HEK293 (cell line): ENCODE measurements around the gene PRELID2.

Experiments used
- CTCF ChIA-PET: fragments of 350-600 bp; formaldehyde crosslinking; extraction: SDS; loops from one replicate; lab custom pipeline; 2021; ENCODE audit warnings: antibody characterized with exemption; lab: Yijun Ruan, JAX
- POLR2A ChIA-PET: fragments of 300-600 bp; formaldehyde crosslinking; extraction: SDS; loops from one replicate; lab custom pipeline; 2020; ENCODE audit warnings: antibody characterized with exemption, inconsistent platforms; lab: Yijun Ruan, JAX
- H3K27ac ChIP-seq: fragments of 200-500 bp; sonication (Bioruptor generic); 2 replicates; pipeline ENCODE4 v1.5.1; 2014; ENCODE audit warnings: low read depth, low read length, control low read depth, inconsistent platforms; ENCODE audit errors: extremely low read depth
- H3K36me3 ChIP-seq, 2 experiments: fragments of 200-500 bp in 1 of 2; sonication (Bioruptor generic) in 1 of 2; 1 replicate in 1 of 2; 2 replicates in 1 of 2; pipeline ENCODE4 v1.5.1; 2014 to 2017; ENCODE audit warnings: inconsistent platforms in 2 of 2, low read length in 2 of 2; ENCODE audit not compliant: control insufficient read depth in 2 of 2, insufficient read depth in 1 of 2
- H3K4me1 ChIP-seq: fragments of 200-500 bp; sonication (Bioruptor generic); 2 replicates; pipeline ENCODE4 v1.5.1; 2014; ENCODE audit warnings: mild to moderate bottlenecking, low read length, inconsistent platforms; ENCODE audit not compliant: control insufficient read depth, insufficient read depth
- H3K4me3 ChIP-seq: 2 replicates; pipeline ENCODE4 v1.5.1; 2011; ENCODE audit warnings: low read depth, mild to moderate bottlenecking, control low read depth, low read length, moderate library complexity
- H3K9me3 ChIP-seq: fragments of 200-500 bp; sonication (Bioruptor generic); 2 replicates; pipeline ENCODE4 v1.5.1; 2014; ENCODE audit warnings: low read depth, low read length, inconsistent platforms; ENCODE audit not compliant: control insufficient read depth, insufficient read depth
- GLIS1 ChIP-seq: fragments of 450-650 bp; formaldehyde crosslinking; IDR thresholded peaks from 2 replicates; pipeline ENCODE4 v1.5.1; 2016; ENCODE audit warnings: missing biosample characterization, missing genetic modification characterization
- HOXD13 ChIP-seq: sonication (generic); formaldehyde crosslinking; IDR thresholded peaks from 2 replicates; pipeline ENCODE4 v1.8.0; 2022; ENCODE audit warnings: missing genetic modification reagents, borderline replicate concordance
- KLF9 ChIP-seq: fragments of 450-650 bp; formaldehyde crosslinking; IDR thresholded peaks from 2 replicates; pipeline ENCODE4 v1.5.1; 2016; ENCODE audit warnings: missing biosample characterization, missing genetic modification characterization, low read depth
- YY1 ChIP-seq: fragments of 450-650 bp; formaldehyde crosslinking; IDR thresholded peaks from 2 replicates; pipeline ENCODE4 v1.5.1; 2018; ENCODE audit warnings: missing biosample characterization, missing genetic modification characterization
- ZBTB20 ChIP-seq: fragments of 450-650 bp; formaldehyde crosslinking; IDR thresholded peaks from 2 replicates; pipeline ENCODE4 v1.5.1; 2016; ENCODE audit warnings: missing biosample characterization, missing genetic modification characterization
- ZBTB21 ChIP-seq: fragments of 450-650 bp; formaldehyde crosslinking; IDR thresholded peaks from 2 replicates; pipeline ENCODE4 v1.5.1; 2017; ENCODE audit warnings: missing biosample characterization, missing genetic modification characterization
- ZEB2 ChIP-seq: fragments of 450-650 bp; formaldehyde crosslinking; IDR thresholded peaks from 2 replicates; pipeline ENCODE4 v1.5.1; 2016; ENCODE audit warnings: missing biosample characterization, missing genetic modification characterization
- ZFP3 ChIP-seq: fragments of 450-650 bp; formaldehyde crosslinking; IDR thresholded peaks from 2 replicates; pipeline ENCODE4 v1.5.1; 2016; ENCODE audit warnings: low read depth, missing biosample characterization, missing genetic modification characterization
- ZFP37 ChIP-seq: fragments of 450-650 bp; formaldehyde crosslinking; IDR thresholded peaks from 2 replicates; pipeline ENCODE4 v1.5.1; 2016; ENCODE audit warnings: missing biosample characterization, missing genetic modification characterization
- ZIC2 ChIP-seq: fragments of 450-650 bp; formaldehyde crosslinking; IDR thresholded peaks from 2 replicates; pipeline ENCODE4 v1.5.1; 2016; ENCODE audit warnings: missing biosample characterization, missing genetic modification characterization
- ZNF146 ChIP-seq: fragments of 450-650 bp; formaldehyde crosslinking; IDR thresholded peaks from 2 replicates; pipeline ENCODE4 v1.5.1; 2016; ENCODE audit warnings: missing biosample characterization, missing genetic modification characterization
- ZNF239 ChIP-seq: fragments of 450-650 bp; formaldehyde crosslinking; IDR thresholded peaks from 2 replicates; pipeline ENCODE4 v1.5.1; 2016; ENCODE audit warnings: missing biosample characterization, missing genetic modification characterization
- ZNF423 ChIP-seq: fragments of 450-650 bp; formaldehyde crosslinking; IDR thresholded peaks from 2 replicates; pipeline ENCODE4 v1.5.1; 2016; ENCODE audit warnings: missing biosample characterization, missing genetic modification characterization
- ZNF473 ChIP-seq: fragments of 450-650 bp; formaldehyde crosslinking; IDR thresholded peaks from 2 replicates; pipeline ENCODE4 v1.5.1; 2017; ENCODE audit warnings: missing biosample characterization, missing genetic modification characterization
- ZNF514 ChIP-seq: fragments of 450-650 bp; formaldehyde crosslinking; IDR thresholded peaks from 2 replicates; pipeline ENCODE4 v1.5.1; 2016; ENCODE audit warnings: missing biosample characterization, missing genetic modification characterization
- ZNF658 ChIP-seq: fragments of 450-650 bp; formaldehyde crosslinking; IDR thresholded peaks from 2 replicates; pipeline ENCODE4; 2016; ENCODE audit warnings: missing biosample characterization, missing genetic modification characterization
- ZNF843 ChIP-seq: fragments of 450-650 bp; formaldehyde crosslinking; IDR thresholded peaks from 2 replicates; pipeline ENCODE4 v1.5.1; 2016; ENCODE audit warnings: missing biosample characterization, missing genetic modification characterization
- TF ChIP-seq, protein P1 (sequence below): fragments of 450-650 bp; formaldehyde crosslinking; conservative IDR thresholded peaks from 2 replicates; pipeline ENCODE4 v1.5.1; 2016; ENCODE audit warnings: low read depth, missing biosample characterization, missing genetic modification characterization
- TF ChIP-seq, protein P2 (sequence below): fragments of 450-650 bp; formaldehyde crosslinking; IDR thresholded peaks from 2 replicates; pipeline ENCODE4 v1.5.1; 2016; ENCODE audit warnings: missing biosample characterization, missing genetic modification characterization

PRELID2 gene

DNA sequence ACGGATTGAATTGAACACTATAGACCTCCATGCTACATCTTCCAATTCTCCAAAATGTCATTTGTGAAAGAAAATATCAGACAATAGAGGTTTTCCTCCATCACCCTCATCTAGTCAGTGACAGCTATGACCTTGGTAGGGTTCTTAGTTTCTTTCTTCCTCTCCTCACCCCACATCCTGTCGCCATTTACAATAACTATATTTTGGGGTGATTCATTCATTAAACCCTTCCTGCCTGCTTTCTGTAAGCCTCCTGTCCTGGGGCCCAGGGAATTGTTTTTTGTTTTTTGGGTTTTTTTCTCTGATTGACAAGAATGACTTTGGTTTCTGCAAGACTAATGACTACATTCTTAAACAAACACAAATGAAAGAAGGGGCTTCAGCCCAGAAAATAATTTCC lies 82.6 kb downstream of the PRELID2 start (continued):
- TF ChIP-seq, protein P1, sequence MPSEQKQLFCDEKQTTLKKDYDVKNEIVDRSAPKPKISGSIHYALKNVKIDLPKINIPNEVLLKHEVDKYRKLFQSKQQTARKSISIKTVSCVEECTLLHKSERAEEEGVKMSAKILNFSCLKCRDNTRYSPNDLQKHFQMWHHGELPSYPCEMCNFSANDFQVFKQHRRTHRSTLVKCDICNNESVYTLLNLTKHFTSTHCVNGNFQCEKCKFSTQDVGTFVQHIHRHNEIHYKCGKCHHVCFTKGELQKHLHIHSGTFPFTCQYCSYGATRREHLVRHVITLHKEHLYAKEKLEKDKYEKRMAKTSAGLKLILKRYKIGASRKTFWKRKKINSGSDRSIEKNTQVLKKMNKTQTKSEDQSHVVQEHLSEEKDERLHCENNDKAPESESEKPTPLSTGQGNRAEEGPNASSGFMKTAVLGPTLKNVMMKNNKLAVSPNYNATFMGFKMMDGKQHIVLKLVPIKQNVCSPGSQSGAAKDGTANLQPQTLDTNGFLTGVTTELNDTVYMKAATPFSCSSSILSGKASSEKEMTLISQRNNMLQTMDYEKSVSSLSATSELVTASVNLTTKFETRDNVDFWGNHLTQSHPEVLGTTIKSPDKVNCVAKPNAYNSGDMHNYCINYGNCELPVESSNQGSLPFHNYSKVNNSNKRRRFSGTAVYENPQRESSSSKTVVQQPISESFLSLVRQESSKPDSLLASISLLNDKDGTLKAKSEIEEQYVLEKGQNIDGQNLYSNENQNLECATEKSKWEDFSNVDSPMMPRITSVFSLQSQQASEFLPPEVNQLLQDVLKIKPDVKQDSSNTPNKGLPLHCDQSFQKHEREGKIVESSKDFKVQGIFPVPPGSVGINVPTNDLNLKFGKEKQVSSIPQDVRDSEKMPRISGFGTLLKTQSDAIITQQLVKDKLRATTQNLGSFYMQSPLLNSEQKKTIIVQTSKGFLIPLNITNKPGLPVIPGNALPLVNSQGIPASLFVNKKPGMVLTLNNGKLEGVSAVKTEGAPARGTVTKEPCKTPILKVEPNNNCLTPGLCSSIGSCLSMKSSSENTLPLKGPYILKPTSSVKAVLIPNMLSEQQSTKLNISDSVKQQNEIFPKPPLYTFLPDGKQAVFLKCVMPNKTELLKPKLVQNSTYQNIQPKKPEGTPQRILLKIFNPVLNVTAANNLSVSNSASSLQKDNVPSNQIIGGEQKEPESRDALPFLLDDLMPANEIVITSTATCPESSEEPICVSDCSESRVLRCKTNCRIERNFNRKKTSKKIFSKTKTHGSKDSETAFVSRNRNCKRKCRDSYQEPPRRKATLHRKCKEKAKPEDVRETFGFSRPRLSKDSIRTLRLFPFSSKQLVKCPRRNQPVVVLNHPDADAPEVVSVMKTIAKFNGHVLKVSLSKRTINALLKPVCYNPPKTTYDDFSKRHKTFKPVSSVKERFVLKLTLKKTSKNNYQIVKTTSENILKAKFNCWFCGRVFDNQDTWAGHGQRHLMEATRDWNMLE (tag by site-specific recombination): no peak
- no peak for TF ChIP-seq ZNF658

DNA sequence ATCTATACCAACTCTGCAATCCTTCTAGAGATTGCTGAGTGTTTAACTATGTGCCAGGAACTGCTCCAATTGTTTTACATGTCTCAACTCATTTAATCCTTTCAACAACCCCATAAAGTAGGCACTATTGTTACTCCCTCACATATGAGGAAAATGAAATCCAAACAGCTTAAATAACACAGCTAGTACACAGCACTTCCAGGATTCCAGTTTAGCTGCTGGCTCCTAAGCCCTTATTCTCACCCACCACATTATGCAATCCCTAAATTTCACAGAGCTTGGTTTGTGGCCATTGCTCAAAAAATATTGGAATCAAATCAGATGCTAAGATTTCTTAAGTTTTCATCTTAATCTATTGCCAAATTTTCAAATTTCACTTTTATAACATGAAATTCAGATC lies 84.9 kb downstream of the PRELID2 start:
- Histone ChIP-seq H3K9me3 (no peaks in the 10 kb centered on the region), H3K27ac (no peak overlapping the region), H3K4me3 (no peak overlapping the region), H3K4me1 (peaks cover 12% of the 10 kb centered on the region; the same call in 1 of the 2 replicates), H3K36me3 (no peaks in the 10 kb centered on the region)
- CTCF ChIA-PET: interaction anchor here (0.6 kb wide), 1 partner anchor 11 kb away, joined by 4 read pairs; no protein-coding TSS in a partner anchor
- no peak for TF ChIP-seq ZNF239 (tag by site-specific recombination)
- POLR2A ChIA-PET: no interaction called here

DNA sequence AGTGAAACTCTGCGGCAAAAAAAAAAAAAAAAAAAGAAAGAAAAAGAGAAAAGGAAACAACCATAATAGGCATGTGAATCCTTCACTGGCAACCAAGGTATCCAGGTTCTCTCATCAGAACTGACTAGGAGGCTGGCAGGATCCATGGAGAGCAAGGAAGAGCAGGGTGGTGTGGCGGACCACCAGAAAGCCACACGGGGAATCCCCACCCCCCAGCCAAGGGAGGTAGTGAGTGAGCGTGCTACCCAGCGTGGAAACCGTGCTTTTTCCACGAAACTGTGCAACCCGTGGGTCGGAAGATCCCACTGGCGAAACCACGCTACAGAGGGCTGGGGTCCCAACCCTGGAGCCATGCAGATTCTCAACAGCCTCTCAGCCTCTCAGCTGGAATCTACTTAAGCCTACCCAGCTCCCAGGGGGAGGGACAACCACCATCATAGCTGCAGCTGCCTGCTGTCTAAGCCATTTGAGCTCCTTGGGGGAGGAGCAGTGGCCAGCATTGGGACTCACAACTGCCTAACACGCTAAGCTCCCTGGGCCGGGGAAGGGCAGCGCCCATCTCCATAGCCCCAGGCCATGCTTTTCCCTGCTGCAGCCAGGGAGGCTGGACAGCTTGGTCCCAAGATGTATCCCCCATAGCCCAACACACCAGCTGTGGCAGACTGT lies 91.6 kb downstream of the PRELID2 start:
- POLR2A ChIA-PET: no interaction called here
- Histone ChIP-seq H3K4me3 (no peak overlapping the region), H3K36me3 (no peaks in the 10 kb centered on the region), H3K9me3 (no peaks in the 10 kb centered on the region), H3K4me1 (no peaks in the 10 kb centered on the region), H3K27ac (no peak overlapping the region)
- TF ChIP-seq ZNF514 (tag by site-specific recombination) (no peak), ZIC2 (tag by site-specific recombination) (peak; percentile 56)
- CTCF ChIA-PET: no interaction called here

DNA sequence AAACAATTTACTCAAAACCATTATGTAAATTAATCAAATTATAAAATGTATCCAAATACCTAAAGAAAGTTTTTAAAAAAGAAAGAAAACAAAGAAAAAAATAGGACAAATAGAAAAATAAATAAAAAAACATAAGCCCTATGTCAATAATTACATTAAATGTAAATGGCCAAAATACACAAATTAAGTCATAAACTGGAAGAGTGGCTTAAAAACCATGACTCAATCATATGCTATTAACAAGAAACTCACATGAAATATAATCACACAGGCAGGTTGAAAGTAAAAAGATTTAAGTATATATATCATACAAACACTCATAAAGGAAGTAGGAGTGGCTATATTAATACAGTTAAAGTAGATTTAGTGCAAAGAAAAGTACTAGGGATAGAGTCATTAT lies 95.3 kb downstream of the PRELID2 start:
- no peaks in the 10 kb centered on the region for H3K9me3 ChIP-seq
- ChIA-PET CTCF (no interaction called here), POLR2A (no interaction called here)
- no peaks in the 10 kb centered on the region for H3K4me1 ChIP-seq
- H3K27ac ChIP-seq: no peak overlapping the region
- no peak overlapping the region for H3K4me3 ChIP-seq
- H3K36me3 ChIP-seq: no peaks in the 10 kb centered on the region
- TF ChIP-seq ZNF146 (tag by site-specific recombination) (no peak), ZFP3 (tag by site-specific recombination) (no peak), ZFP37 (no peak), ZEB2 (no peak), ZNF473 (tag by site-specific recombination) (no peak), KLF9 (tag by site-specific recombination) (no peak), HOXD13 (CRISPR knock-in tag) (no peak), YY1 (tag by site-specific recombination) (no peak), ZBTB20 (tag by site-specific recombination) (no peak), GLIS1 (tag by site-specific recombination) (no peak), ZBTB21 (tag by site-specific recombination) (no peak), ZNF843 (no peak), ZNF423 (tag by site-specific recombination) (no peak)
- TF ChIP-seq, protein P2, sequence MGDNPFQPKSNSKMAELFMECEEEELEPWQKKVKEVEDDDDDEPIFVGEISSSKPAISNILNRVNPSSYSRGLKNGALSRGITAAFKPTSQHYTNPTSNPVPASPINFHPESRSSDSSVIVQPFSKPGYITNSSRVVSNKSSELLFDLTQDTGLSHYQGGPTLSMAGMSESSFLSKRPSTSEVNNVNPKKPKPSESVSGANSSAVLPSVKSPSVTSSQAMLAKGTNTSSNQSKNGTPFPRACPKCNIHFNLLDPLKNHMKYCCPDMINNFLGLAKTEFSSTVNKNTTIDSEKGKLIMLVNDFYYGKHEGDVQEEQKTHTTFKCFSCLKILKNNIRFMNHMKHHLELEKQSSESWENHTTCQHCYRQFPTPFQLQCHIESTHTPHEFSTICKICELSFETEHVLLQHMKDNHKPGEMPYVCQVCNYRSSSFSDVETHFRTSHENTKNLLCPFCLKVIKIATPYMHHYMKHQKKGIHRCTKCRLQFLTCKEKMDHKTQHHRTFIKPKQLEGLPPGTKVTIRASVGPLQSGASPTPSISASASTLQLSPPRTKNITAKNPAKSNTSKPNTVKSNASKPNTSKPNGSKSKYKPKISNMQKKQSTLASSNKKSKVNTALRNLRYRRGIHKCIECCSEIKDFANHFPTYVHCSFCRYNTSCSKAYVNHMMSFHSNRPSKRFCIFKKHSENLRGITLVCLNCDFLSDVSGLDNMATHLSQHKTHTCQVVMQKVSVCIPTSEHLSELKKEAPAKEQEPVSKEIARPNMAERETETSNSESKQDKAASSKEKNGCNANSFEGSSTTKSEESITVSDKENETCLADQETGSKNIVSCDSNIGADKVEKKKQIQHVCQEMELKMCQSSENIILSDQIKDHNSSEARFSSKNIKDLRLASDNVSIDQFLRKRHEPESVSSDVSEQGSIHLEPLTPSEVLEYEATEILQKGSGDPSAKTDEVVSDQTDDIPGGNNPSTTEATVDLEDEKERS: no peak
